Liver (tissue), 3 donors: ENCODE results near the gene ASCC1.

Experiments
- CTCF ChIP-seq: fragments of 150-350 bp; IDR thresholded peaks from 2 replicates; pipeline ENCODE4 v1.5.1; 2017; ENCODE audit warnings: improper control_type of control experiment, low read depth, low read length; ENCODE audit not compliant: missing input control
- RAD21 ChIP-seq, 2 donors: IDR thresholded peaks; 2 replicates each; pipeline ENCODE4 v1.6.1; 2016; ENCODE audit warnings: antibody characterized with exemption in 2 of 2, mild to moderate bottlenecking in 2 of 2
- TAF1 ChIP-seq: conservative IDR thresholded peaks from 2 replicates; pipeline ENCODE4 v1.6.1; 2016; ENCODE audit warnings: antibody characterized with exemption, mild to moderate bottlenecking
- donor health status: healthy.
- donor health status: healthy.

- TF ChIP-seq CTCF (no peak), TAF1 (no peak), RAD21 (IDR thresholded peaks at IDR 0.05) (no peak)
Observed at GRCh38 chr10:72081210-72081609, 134.9 kb downstream of the ASCC1 start.
